Activated CD4-positive, alpha-beta T cell treated with anti-CD3 and anti-CD28 coated beads, Interleukin-2, amount 10 ng/mL, durations not matched to agents 24 days and 14 days (primary cell): Measurements from ENCODE around the gene PRKCB. TPM values are rescaled to one million over a fixed set of nuclear protein-coding genes. Genes with fewer than 3 reads are reported as not detected.

Experiments used
- DNase-seq: peaks from one replicate; pipeline ENCODE4 v3.0.0; 2022
- H3K27ac Mint-ChIP-seq: one replicate; pipeline ENCODE4 v1.8.0; 2022; ENCODE audit warnings: mild to moderate bottlenecking, mixed read lengths
- H3K27me3 Mint-ChIP-seq: one replicate; pipeline ENCODE4 v1.8.0; 2022; ENCODE audit warnings: mixed read lengths
- H3K36me3 Mint-ChIP-seq: one replicate; pipeline ENCODE4 v1.8.0; 2022; ENCODE audit warnings: low read depth, mild to moderate bottlenecking, mixed read lengths
- H3K4me1 Mint-ChIP-seq: one replicate; pipeline ENCODE4 v1.8.0; 2021; ENCODE audit warnings: mixed read lengths
- H3K4me3 Mint-ChIP-seq: one replicate; pipeline ENCODE4 v1.8.0; 2022; ENCODE audit warnings: mild to moderate bottlenecking, moderate library complexity, mixed read lengths
- H3K9me3 Mint-ChIP-seq: one replicate; pipeline ENCODE4 v1.8.0; 2021; ENCODE audit warnings: mixed read lengths
- intact Hi-C: fragments of 100-400 bp; cut with micrococcal nuclease; formaldehyde crosslinking; loops from one replicate; pipeline ENCODE4 v1.15.1; 2023
- total RNA-seq: library from RNA; stranded (reverse); gene quantifications from 2 replicates; pipeline ENCODE4 v1.2.3, GENCODE V29; 2022

PRKCB gene
- total RNA-seq, 1 donor from 2014 or later: 84.2 TPM

DNA sequence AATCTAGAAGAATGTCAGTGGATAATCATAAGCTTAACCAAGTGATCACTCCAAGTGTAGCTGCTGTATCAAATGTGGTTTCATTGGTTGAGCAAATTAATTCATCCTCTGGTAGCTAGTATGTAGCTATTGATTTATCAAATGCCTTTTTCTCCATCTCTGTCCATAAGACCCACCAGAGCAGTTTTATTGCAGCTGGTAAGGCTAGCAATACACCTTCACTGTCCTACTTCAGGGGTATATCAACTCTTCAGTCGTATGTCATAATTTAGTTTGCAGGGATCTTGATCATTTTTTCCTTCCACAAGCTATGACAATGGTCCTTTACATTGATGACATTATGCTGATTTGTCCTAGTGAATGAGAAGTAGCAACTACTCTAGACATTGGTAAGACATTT is 158.8 kb downstream of the PRKCB start:
- H3K4me1 Mint-ChIP-seq: peaks cover 7% of the 10 kb centered on the region
- no peaks in the 10 kb centered on the region for H3K27me3 Mint-ChIP-seq
- DNase-seq: no peak
- H3K4me3 Mint-ChIP-seq: no peak overlapping the region
- intact Hi-C loops: no loop called here
- no peak overlapping the region for H3K27ac Mint-ChIP-seq
- H3K36me3 Mint-ChIP-seq: peaks cover 29% of the 10 kb centered on the region
- H3K9me3 Mint-ChIP-seq: peaks cover 14% of the 10 kb centered on the region

DNA sequence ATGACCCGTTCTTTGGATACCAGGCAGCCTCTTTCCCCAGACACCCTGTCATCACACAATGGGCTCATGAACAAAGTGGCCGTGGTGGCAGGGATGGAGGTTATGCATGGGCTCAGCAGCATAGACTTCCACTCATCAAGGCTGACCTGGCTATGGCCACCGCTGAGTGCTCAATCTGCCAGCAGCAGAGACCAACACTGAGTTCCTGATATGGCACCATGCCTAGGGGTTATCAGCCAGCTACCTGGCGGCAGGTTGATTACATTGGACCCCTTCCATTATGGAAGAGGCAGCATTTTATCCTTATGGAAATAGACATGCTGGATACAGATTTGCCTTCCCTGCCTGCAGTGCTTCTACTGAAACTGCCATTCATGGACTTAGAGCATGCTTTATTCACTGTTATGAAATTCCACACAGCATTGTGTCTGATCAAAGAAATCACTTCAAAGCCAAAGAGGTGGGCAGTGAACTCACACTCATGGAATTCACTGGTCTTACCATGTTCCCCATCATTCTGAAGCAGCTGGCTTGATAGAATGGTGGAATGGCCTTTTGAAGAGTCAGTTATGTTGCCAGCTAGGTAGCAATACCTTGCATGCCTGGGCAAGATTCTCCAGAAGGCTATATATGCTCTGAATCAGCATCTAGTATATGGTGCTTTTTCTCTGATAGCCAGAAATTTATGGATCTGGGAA is 160.6 kb downstream of the PRKCB start:
- Mint-ChIP-seq H3K27me3 (no peaks in the 10 kb centered on the region), H3K4me3 (no peak overlapping the region), H3K27ac (no peak overlapping the region), H3K4me1 (peaks cover 13% of the 10 kb centered on the region), H3K9me3 (peaks cover 10% of the 10 kb centered on the region), H3K36me3 (peaks cover 25% of the 10 kb centered on the region)
- DNase-seq: no peak
- intact Hi-C loops: no loop called here

DNA sequence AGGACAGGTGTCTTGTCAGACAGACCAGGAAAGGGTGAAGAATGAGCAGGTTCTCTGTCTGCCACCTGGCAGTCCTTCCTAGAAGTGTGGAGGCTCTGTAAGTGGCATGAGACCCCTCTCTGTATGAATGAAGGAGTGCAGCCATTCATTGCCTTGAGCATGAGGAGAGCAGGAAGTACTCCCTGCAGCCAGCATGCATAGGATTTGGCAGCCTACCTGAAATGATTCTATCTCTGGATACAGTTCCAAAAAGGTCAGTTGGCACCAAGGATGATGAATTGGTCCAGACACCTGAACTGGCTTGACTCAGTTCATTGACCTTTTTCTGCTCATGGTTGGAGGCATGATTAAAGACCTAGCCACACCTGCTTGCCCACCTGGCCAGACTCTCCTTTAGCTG is 163.0 kb downstream of the PRKCB start:
- no peaks in the 10 kb centered on the region for H3K27me3 Mint-ChIP-seq
- no peak overlapping the region for H3K4me3 Mint-ChIP-seq
- H3K36me3 Mint-ChIP-seq: peaks cover 30% of the 10 kb centered on the region
- peak overlapping the region; percentile 71 for H3K27ac Mint-ChIP-seq
- peaks cover 17% of the 10 kb centered on the region for H3K4me1 Mint-ChIP-seq
- peaks cover 10% of the 10 kb centered on the region for H3K9me3 Mint-ChIP-seq
- intact Hi-C loops: loop anchor here (1.0 kb wide), 1 partner anchor 36 kb away; no protein-coding TSS in a partner anchor
- DNase-seq: no peak

DNA sequence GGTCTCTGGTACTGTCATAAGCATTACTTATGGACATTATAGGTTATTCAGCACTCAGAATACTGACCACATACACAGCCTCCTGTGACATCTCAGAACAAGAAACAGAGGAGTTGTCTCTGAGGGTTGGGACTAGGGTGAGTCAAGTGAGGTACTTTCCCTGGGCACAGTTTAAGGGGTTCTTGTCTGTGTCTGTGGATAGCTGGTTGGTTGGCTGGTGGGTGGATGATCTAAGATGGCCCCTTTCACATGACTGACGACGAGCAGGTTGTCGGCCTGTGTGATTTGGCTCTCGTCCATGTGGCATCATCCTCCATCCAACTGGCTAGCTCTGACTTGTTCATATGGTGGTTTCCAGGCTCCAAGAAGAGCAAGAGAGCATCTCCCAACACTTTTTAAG is 163.9 kb downstream of the PRKCB start:
- H3K9me3 Mint-ChIP-seq: peaks cover 10% of the 10 kb centered on the region
- peak overlapping the region; percentile 71 for H3K27ac Mint-ChIP-seq
- no peak for DNase-seq
- peaks cover 29% of the 10 kb centered on the region for H3K36me3 Mint-ChIP-seq
- intact Hi-C loops: loop anchor here (1.0 kb wide), 1 partner anchor 37 kb away; no protein-coding TSS in a partner anchor
- no peak overlapping the region for H3K4me3 Mint-ChIP-seq
- no peaks in the 10 kb centered on the region for H3K27me3 Mint-ChIP-seq
- H3K4me1 Mint-ChIP-seq: peaks cover 17% of the 10 kb centered on the region

GRCh38 chr16:24001710-24002109 is 165.9 kb downstream of the PRKCB start:
- Mint-ChIP-seq H3K27me3 (no peaks in the 10 kb centered on the region), H3K4me3 (no peak overlapping the region), H3K4me1 (peaks cover 26% of the 10 kb centered on the region), H3K27ac (no peak overlapping the region), H3K9me3 (peaks cover 5% of the 10 kb centered on the region), H3K36me3 (peaks cover 26% of the 10 kb centered on the region)
- no peak for DNase-seq
- intact Hi-C loops: no loop called here

DNA sequence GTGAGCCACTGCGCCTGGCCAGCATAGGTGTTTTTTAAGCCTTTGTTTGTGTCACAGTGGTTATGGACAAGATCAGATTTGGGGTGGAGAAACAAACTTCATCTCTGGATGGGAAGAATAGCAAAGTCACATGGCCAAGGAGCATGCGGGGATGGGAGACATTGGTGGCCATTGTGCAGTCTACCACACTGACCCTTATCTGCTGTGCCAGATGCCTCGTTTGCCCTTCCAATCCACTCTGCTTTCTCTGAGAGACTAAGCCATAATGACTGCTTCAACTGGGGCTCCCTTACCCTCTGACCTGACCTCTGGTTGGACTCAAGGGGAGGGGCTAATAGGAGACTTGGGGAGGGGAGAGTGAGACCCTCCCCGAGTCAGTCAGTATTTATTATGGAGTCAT is 166.8 kb downstream of the PRKCB start:
- no peak for DNase-seq
- Mint-ChIP-seq H3K4me1 (peaks cover 29% of the 10 kb centered on the region), H3K9me3 (peaks cover 5% of the 10 kb centered on the region), H3K36me3 (peaks cover 25% of the 10 kb centered on the region), H3K27ac (no peak overlapping the region), H3K27me3 (no peaks in the 10 kb centered on the region), H3K4me3 (no peak overlapping the region)
- intact Hi-C loops: no loop called here

- no peak for DNase-seq
- peaks cover 18% of the 10 kb centered on the region for H3K36me3 Mint-ChIP-seq
- intact Hi-C loops: no loop called here
- no peak overlapping the region for H3K27ac Mint-ChIP-seq
- no peak overlapping the region for H3K4me3 Mint-ChIP-seq
- no peaks in the 10 kb centered on the region for H3K27me3 Mint-ChIP-seq
- no peaks in the 10 kb centered on the region for H3K9me3 Mint-ChIP-seq
- peaks cover 27% of the 10 kb centered on the region for H3K4me1 Mint-ChIP-seq
These were observed 169.8 kb downstream of the PRKCB start for GRCh38 chr16:24005577-24005976.

DNA sequence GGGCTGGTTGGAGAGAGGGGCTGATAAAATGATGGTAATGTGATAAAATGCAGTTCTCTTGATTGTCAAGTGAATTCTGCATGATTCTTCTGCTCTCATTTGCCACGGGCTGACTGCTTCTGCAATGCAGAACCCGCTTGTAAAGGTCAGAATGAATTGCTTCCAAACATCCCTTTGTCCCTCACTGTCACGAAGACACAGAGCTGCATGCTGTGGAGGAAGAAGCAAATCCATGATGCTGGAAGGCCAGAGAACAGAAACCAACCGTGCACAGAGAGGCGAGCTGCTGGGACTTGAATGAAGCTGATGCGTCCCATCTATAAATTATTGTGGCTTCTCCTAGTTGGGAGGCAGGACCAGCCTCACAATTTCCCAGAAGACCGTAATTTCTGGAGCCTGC is 171.6 kb downstream of the PRKCB start:
- H3K4me3 Mint-ChIP-seq: no peak overlapping the region
- H3K36me3 Mint-ChIP-seq: peaks cover 17% of the 10 kb centered on the region
- H3K27me3 Mint-ChIP-seq: no peaks in the 10 kb centered on the region
- intact Hi-C loops: no loop called here
- no peaks in the 10 kb centered on the region for H3K9me3 Mint-ChIP-seq
- DNase-seq: no peak
- peaks cover 33% of the 10 kb centered on the region for H3K4me1 Mint-ChIP-seq
- no peak overlapping the region for H3K27ac Mint-ChIP-seq

DNA sequence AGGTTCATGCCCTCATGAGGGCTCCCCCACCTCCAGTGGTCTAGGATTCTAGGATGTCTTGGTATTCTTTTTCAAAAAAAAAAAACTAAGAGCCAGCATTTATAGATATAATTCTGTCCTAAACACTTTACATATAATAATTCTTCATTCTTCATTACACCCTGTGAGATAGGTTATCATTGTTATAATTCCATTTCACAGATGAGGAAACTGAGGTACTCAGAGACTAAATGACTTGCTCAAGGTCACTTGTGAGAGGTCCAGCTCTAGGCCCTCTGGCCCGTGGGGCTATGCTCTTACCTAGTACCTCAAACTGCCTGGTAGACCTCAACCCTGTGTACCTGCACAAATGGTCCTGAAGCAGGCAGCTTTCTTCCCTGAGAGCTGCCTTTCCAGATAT is 172.2 kb downstream of the PRKCB start:
- no peak overlapping the region for H3K27ac Mint-ChIP-seq

DNA sequence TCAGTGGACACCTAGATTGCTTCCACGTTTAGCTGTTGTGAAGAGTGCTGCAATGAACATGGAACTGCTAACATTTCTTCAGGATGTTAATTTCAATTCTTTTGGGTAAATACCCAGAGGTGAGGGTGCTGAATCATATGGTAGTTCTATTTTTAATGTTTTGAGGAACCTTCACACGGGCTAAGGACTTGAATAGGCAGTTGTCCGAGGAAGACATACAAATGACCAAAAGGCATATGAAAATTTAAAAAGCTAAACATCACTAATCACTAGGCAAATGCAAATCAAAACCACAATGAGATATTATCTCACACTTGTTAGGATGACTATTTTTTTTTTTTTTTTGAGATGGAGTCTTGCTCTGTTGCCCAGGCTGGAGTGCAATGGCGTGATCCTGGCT is 173.3 kb downstream of the PRKCB start:
- no peak overlapping the region for H3K4me3 Mint-ChIP-seq
- no peaks in the 10 kb centered on the region for H3K9me3 Mint-ChIP-seq
- H3K27ac Mint-ChIP-seq: no peak overlapping the region

More for the DNA sequence above, 172.2 kb downstream of the PRKCB start:
- H3K36me3 Mint-ChIP-seq: peaks cover 15% of the 10 kb centered on the region
- DNase-seq: no peak
- no peaks in the 10 kb centered on the region for H3K9me3 Mint-ChIP-seq
- H3K27me3 Mint-ChIP-seq: no peaks in the 10 kb centered on the region
- H3K4me3 Mint-ChIP-seq: no peak overlapping the region
- intact Hi-C loops: no loop called here
- peaks cover 37% of the 10 kb centered on the region for H3K4me1 Mint-ChIP-seq

DNA sequence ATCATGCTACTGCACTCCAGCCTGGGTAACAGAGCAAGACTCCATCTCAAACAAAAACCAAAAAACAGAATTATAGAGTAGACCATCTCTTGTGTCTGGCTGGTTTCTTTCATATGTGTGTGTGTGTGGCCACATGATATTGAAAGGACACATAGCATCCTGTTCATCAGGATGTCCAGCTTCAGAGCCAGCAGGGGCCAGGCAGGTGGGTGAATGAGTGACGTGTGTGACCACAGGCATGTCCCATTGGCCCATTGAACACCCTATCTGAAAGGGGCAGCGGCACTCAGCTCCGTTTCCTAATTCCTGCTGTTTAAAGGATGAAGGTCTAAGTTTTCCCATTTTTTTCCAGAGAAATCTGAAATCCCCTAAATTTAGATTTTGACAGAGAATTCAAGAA is 174.2 kb downstream of the PRKCB start:
- no peak for DNase-seq
- H3K36me3 Mint-ChIP-seq: peaks cover 13% of the 10 kb centered on the region
- intact Hi-C loops: loop anchor here (1.0 to 5.0 kb wide), 4 partner anchors 47 to 209 kb away; partner anchors contain the start of gene PRKCB
- H3K27me3 Mint-ChIP-seq: no peaks in the 10 kb centered on the region
- H3K4me3 Mint-ChIP-seq: no peak overlapping the region
- peaks cover 49% of the 10 kb centered on the region for H3K4me1 Mint-ChIP-seq
- no peak overlapping the region for H3K27ac Mint-ChIP-seq
- no peaks in the 10 kb centered on the region for H3K9me3 Mint-ChIP-seq

More for the DNA sequence above, 173.3 kb downstream of the PRKCB start:
- peaks cover 45% of the 10 kb centered on the region for H3K4me1 Mint-ChIP-seq
- peaks cover 13% of the 10 kb centered on the region for H3K36me3 Mint-ChIP-seq
- no peak for DNase-seq
- H3K27me3 Mint-ChIP-seq: no peaks in the 10 kb centered on the region
- intact Hi-C loops: no loop called here

- H3K36me3 Mint-ChIP-seq: peaks cover 12% of the 10 kb centered on the region
- H3K27me3 Mint-ChIP-seq: no peaks in the 10 kb centered on the region
- H3K4me1 Mint-ChIP-seq: peaks cover 54% of the 10 kb centered on the region
- H3K27ac Mint-ChIP-seq: no peak overlapping the region
- no peak overlapping the region for H3K4me3 Mint-ChIP-seq
- H3K9me3 Mint-ChIP-seq: no peaks in the 10 kb centered on the region
- intact Hi-C loops: loop anchor here (1.0 to 5.0 kb wide), 4 partner anchors 48 to 209 kb away; partner anchors contain the start of gene PRKCB
- DNase-seq: peak; percentile 93
These were observed 174.8 kb downstream of the PRKCB start for GRCh38 chr16:24010440-24011089.

DNA sequence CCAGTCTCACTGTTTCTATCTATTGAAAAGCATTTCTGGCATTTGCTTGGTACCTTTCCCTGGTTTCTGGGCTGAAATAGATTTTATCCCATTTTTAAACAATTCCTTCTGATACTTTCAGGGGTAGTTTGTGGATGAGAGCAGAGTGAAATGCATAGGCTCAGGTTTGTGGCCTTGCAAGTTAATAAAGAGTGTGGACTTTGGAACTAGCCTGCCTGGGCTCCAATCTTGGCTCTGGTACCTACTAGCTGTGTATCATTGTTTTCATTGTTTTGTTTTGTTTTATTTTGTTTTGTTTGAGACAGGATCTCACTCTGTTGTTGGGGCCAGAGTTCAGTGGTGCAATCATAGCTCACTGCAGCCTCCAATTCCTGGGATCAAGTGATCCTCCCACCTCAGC is 175.5 kb downstream of the PRKCB start:
- Mint-ChIP-seq H3K27me3 (no peaks in the 10 kb centered on the region), H3K27ac (peak overlapping the region; percentile 26), H3K4me1 (peaks cover 51% of the 10 kb centered on the region), H3K4me3 (no peak overlapping the region), H3K36me3 (peaks cover 7% of the 10 kb centered on the region), H3K9me3 (no peaks in the 10 kb centered on the region)
- DNase-seq: no peak
- intact Hi-C loops: loop anchor here (2.0 to 5.0 kb wide), 3 partner anchors 48 to 176 kb away; partner anchors contain the start of gene PRKCB

DNA sequence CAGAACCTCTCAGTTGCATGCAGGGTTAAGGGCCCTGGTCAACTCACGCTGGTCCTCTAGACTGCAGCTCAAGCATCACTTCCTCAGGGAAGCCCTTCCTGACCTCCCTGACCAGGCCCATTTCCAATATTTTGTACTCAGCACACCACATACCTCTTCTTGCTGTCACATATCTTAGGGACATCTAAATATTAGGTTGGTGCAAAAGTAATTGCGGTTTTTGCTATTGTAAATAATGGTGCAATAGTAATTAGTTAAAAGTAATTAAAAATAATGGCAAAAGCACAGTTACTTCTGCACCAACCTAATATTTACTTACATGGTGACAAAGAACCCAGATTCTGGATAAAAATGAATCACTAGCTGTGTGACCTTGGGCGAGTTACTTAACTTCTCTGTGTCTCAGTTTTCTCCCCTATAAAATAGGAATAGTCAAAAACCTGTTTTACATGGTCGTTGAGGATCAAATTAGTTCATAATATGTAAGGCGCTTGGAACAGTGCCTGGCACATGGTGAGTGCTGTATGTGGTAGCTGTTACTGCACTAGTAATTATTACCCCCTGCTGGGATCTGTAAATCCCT is 177.4 kb downstream of the PRKCB start:
- intact Hi-C loops: loop anchor here (5.0 kb wide), 1 partner anchor 146 kb away; no protein-coding TSS in a partner anchor
- Mint-ChIP-seq H3K36me3 (peaks cover 5% of the 10 kb centered on the region), H3K9me3 (no peaks in the 10 kb centered on the region), H3K4me1 (peaks cover 53% of the 10 kb centered on the region), H3K27me3 (no peaks in the 10 kb centered on the region), H3K4me3 (no peak overlapping the region), H3K27ac (no peak overlapping the region)
- DNase-seq: no peak
